ENCODE data around the gene ATP6V0B. TPM values are rescaled to one million over a fixed set of nuclear protein-coding genes. Genes with fewer than 3 reads are reported as not detected.

The ATP6V0B gene
- polyA plus RNA-seq, 4 donors, result 104 to 245 (median 161) TPM

DNA sequence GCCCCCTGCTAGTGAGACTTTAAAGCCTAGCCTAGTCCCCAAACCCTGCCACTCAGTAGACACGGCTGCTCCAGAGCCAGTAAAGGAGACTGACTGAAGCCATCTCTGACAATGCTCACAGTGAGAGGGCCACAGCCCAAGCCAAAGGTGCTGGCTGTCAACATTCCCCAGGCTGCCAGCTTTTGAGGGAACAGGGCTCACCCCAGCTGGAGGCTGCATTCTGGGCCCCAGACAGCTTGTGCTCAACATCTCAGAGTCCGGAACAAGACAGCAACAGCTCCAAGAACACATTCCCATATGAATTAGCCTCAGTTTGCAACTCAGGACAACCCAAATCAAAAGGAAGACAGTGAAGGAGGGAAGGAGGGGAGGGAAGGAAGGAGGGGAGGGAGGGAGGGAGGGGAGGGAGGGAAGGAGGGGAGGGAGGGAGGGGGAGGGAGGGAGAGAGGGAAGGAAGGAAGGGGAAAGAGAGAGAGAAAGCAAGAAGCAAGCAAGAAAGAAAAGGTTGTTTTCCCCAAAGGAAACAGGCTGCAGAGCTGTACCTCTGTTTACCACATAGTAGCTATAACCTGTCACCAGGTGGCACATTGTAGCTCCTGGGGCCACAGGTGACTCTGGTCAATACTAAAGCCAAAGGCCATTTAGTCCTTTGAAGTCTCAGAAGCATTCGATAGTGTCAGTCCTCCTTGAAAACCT is 35.7 kb upstream of the ATP6V0B start:
- DNase-seq, result no peak
- H3K27ac ChIP-seq (ENCODE audit: low read depth in 1 of 3, low read length in 2 of 3), result no peak overlapping the region
- H3K9me3 ChIP-seq (ENCODE audit: control insufficient read depth in 2 of 2, insufficient read depth in 1 of 2, low read depth in 1 of 2, low read length in 1 of 2), result no peaks in the 10 kb centered on the region
- peaks cover 0 to 8% (median under 1%) of the 10 kb centered on the region in 3 donors for H3K27me3 ChIP-seq (ENCODE audit: control insufficient read depth in 3 of 3, insufficient read depth in 3 of 3, low read length in 3 of 3)
- H3K4me1 ChIP-seq (ENCODE audit: control insufficient read depth in 3 of 3, insufficient read depth in 2 of 3, low read depth in 1 of 3, low read length in 2 of 3), result peaks cover 0 to 23% (median 2%) of the 10 kb centered on the region in 3 donors
- H3K36me3 ChIP-seq (ENCODE audit: control insufficient read depth in 3 of 3, insufficient read depth in 2 of 3, low read depth in 1 of 3, low read length in 3 of 3), result peaks cover 0 to 5% (median 2%) of the 10 kb centered on the region in 3 donors
- H3K4me3 ChIP-seq (ENCODE audit: low read depth in 1 of 3, low read length in 3 of 3), result no peak overlapping the region
- WGBS, 3 donors, result 79 to 93% (median 90%) methylated on average over 3 of the region's 3 CpGs
- no peak for FAIRE-seq

DNA sequence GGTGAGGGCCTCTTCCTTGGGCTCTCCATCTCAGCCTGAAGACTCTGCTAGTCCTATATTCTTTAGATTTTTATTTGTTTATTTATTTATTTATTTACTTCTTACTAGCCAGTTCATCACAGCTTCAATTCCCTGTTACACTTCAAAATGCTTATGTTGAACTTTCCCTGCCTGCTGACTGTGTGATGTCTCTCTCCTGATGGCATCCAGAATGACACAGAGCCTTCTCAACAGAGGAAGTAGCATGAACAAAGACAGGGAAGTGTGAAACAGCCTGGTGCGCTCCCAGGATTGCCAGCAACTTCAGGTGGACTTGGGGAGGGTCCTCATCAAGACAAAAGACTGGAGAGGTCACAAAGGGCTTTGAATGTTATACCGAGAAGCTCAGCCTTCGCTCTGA is 32.3 kb upstream of the ATP6V0B start:
- 89 to 97% (median 97%) methylated on average over 3 of the region's 3 CpGs for WGBS, 3 donors
- FAIRE-seq, result no peak

DNA sequence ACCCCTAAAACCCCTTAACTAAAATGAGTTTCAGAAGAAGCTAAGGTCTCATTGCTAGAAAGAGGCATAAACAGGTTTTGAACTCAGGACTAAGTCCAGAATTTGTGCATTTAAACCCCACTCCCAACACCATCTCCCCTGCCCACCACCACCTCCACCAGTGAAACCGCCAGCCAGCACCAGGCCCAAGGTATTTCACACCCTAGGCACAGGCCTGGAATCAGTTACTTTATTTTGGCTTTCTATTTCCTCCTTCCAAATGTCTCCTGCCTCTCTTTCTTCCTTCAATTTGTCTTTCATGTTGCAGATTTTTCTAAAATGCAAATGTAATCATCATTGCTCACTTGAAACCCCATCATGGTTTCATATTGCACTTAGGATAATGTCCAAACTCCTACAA is 29.9 kb upstream of the ATP6V0B start:
- FAIRE-seq (no peak), DNase-seq (no peak)

More for the DNA sequence above, 32.3 kb upstream of the ATP6V0B start:
- Histone ChIP-seq H3K9me3 (ENCODE audit: control insufficient read depth in 2 of 2, insufficient read depth in 1 of 2, low read depth in 1 of 2, low read length in 1 of 2) (no peaks in the 10 kb centered on the region), H3K27ac (ENCODE audit: low read depth in 1 of 3, low read length in 2 of 3) (no peak overlapping the region), H3K27me3 (ENCODE audit: control insufficient read depth in 3 of 3, insufficient read depth in 3 of 3, low read length in 3 of 3) (no peaks in the 10 kb centered on the region), H3K36me3 (ENCODE audit: control insufficient read depth in 3 of 3, insufficient read depth in 2 of 3, low read depth in 1 of 3, low read length in 3 of 3) (peaks cover 0 to 2% (median 2%) of the 10 kb centered on the region in 3 donors), H3K4me3 (ENCODE audit: low read depth in 1 of 3, low read length in 3 of 3) (no peak overlapping the region), H3K4me1 (ENCODE audit: control insufficient read depth in 3 of 3, insufficient read depth in 2 of 3, low read depth in 1 of 3, low read length in 2 of 3) (peaks cover 0 to 5% (median 2%) of the 10 kb centered on the region in 3 donors)
- no peak for DNase-seq

DNA sequence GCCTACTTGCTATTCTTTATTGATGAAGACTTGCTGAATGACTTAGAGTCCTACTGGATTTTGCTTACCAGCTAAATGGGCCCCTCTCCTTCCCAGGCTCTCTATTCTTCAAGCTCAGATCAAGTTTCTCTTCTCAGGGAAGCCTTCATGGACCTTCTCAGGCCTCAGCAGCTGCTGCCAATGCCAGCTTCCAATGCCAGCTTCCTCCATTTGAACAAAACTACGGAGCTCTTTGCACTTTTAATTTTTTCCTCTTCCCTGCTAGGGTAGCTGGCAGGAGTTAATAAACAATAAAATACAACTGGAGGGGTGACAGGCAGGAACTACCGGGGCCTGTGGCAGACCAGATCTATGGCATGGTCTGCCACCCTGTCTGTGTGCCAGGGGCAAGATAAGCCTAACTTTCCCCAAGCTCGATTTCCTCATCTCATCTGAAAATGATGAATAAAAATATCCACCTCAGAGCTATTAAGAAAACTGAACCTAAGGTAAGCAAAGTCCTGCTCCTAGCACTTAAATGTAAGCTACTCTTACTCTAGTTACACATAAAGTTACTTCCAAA is 29.0 kb upstream of the ATP6V0B start:
- H3K4me3 ChIP-seq (ENCODE audit: low read depth in 1 of 3, low read length in 3 of 3), result peak overlapping the region in 2 of 3 donors; percentile 81
- WGBS, 3 donors, result 0 to 7% (median 3%) methylated on average over 3 of the region's 3 CpGs

More for the DNA sequence above, 29.9 kb upstream of the ATP6V0B start:
- Histone ChIP-seq H3K36me3 (ENCODE audit: control insufficient read depth in 3 of 3, insufficient read depth in 2 of 3, low read depth in 1 of 3, low read length in 3 of 3) (peaks cover 0 to 11% (median 2%) of the 10 kb centered on the region in 3 donors), H3K4me1 (ENCODE audit: control insufficient read depth in 3 of 3, insufficient read depth in 2 of 3, low read depth in 1 of 3, low read length in 2 of 3) (peaks cover 0 to 19% (median 4%) of the 10 kb centered on the region in 3 donors), H3K4me3 (ENCODE audit: low read depth in 1 of 3, low read length in 3 of 3) (no peak overlapping the region), H3K27ac (ENCODE audit: low read depth in 1 of 3, low read length in 2 of 3) (no peak overlapping the region), H3K27me3 (ENCODE audit: control insufficient read depth in 3 of 3, insufficient read depth in 3 of 3, low read length in 3 of 3) (no peaks in the 10 kb centered on the region), H3K9me3 (ENCODE audit: control insufficient read depth in 2 of 2, insufficient read depth in 1 of 2, low read depth in 1 of 2, low read length in 1 of 2) (no peaks in the 10 kb centered on the region)
- 87 to 100% (median 96%) methylated on average over 1 of the region's 1 CpG for WGBS, 3 donors

DNA sequence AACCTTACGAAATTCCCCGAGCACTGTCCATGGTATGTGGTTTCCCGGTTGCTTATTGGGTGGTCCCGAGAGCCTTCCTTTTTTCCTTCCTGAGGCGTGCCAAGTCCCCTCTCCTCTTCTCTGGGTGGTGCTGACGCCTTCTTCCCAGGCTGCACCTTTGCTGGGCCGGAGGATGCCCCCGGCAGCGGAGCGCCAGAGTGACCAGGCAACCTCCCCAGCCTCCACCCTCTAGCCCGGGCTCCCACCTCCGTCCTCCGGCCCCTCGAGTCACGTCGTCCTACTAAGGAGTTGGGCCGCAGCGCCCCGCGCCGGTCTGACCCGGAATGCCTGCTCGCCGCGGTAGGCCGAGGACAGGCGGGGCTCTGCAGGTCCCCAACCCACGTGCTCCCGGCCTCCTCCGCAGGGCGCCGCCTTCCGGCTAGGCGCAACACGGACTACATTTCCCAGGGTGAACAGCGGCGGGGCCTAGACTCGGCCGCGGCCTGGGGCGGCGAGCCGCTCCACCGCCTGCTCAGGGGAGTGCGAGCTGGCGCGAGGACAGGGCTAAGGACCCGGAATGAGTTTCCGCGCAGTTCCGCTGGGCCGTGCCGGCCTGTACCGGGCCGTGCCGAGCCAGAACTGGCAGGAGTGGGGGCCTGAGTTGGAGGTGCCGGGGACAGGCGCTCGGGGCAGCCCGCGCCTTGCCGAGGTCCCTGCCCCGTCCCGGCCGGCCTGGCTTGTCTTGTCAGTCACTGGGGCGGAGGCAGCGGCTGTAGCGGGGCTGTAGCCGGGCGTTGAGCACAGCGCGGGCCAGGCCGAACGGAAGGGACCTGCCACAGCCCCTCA is 28.3 kb upstream of the ATP6V0B start, which contains the start of gene IPO13:
Gene IPO13, plus strand, starts transcription at position 715 of the 825 bp plus-strand sequence. CDS start 651 bp downstream, outside the sequence.
- Histone ChIP-seq H3K27ac (ENCODE audit: low read depth in 1 of 3, low read length in 2 of 3) (peak within 1 kb of the TSS; percentile 73 to 99 (median 86)), H3K36me3 (ENCODE audit: control insufficient read depth in 3 of 3, insufficient read depth in 2 of 3, low read depth in 1 of 3, low read length in 3 of 3) (peaks cover 0 to 17% (median 2%) of the 10 kb centered on the region in 3 donors), H3K9me3 (ENCODE audit: control insufficient read depth in 2 of 2, insufficient read depth in 1 of 2, low read depth in 1 of 2, low read length in 1 of 2) (no peaks in the 10 kb centered on the region), H3K4me1 (ENCODE audit: control insufficient read depth in 3 of 3, insufficient read depth in 2 of 3, low read depth in 1 of 3, low read length in 2 of 3) (peaks cover 0 to 19% (median 4%) of the 10 kb centered on the region in 3 donors), H3K27me3 (ENCODE audit: control insufficient read depth in 3 of 3, insufficient read depth in 3 of 3, low read length in 3 of 3) (no peaks in the 10 kb centered on the region), H3K4me3 (ENCODE audit: low read depth in 1 of 3, low read length in 3 of 3) (peak within 1 kb of the TSS; percentile 55 to 81 (median 81))
- DNase-seq (peak; percentile 95 to 99), FAIRE-seq (no peak)
- WGBS, 3 donors, result 0 to 1% (median 1%) methylated on average over 50 to 74 of the region's 74 CpGs

More for the DNA sequence above, 29.0 kb upstream of the ATP6V0B start:
- DNase-seq (no peak), FAIRE-seq (no peak)
- Histone ChIP-seq H3K4me1 (ENCODE audit: control insufficient read depth in 3 of 3, insufficient read depth in 2 of 3, low read depth in 1 of 3, low read length in 2 of 3) (peaks cover 0 to 19% (median 4%) of the 10 kb centered on the region in 3 donors), H3K27ac (ENCODE audit: low read depth in 1 of 3, low read length in 2 of 3) (peak overlapping the region in 2 of 3 donors; percentile 29 to 99), H3K27me3 (ENCODE audit: control insufficient read depth in 3 of 3, insufficient read depth in 3 of 3, low read length in 3 of 3) (no peaks in the 10 kb centered on the region), H3K36me3 (ENCODE audit: control insufficient read depth in 3 of 3, insufficient read depth in 2 of 3, low read depth in 1 of 3, low read length in 3 of 3) (peaks cover 0 to 13% (median 2%) of the 10 kb centered on the region in 3 donors), H3K9me3 (ENCODE audit: control insufficient read depth in 2 of 2, insufficient read depth in 1 of 2, low read depth in 1 of 2, low read length in 1 of 2) (no peaks in the 10 kb centered on the region)

DNA sequence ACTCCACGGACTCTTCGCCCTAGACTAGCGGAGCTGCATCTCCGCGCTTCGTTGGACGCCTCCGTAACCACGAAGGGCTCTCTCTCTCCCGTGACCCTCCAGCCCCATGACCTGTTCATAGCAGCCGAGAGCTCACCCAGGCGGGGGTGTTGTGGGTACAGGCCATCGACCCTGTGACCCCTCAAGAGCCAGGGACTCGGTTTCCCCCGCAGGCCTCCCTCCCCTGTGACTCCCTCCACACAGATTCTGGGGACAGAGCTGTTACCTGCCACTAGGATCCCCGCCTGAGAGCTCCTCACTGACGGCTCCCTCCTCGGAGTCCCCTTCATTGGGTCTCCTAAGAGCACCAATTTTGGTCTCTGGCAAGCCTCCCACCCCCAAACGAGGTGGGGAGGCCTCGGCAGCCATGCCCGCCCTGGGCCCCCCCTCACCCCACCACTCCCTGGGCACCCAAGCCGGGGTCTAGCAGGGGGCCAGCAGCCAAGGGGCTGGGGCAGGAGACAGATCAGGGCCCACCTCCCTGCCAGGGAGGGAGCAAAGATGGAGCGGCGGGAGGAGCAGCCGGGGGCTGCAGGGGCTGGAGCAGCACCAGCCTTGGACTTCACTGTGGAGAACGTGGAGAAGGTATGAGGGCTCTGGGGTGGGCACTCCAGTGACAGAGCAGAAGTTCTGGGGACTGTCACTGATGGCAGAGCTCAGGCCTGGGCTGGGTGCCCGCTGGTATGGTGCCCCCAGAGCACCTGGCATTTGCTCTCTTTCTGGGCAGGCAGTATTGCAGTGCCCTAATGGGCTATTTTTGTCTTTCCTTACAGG is 27.5 kb upstream of the ATP6V0B start:
- peak overlapping the region; percentile 73 to 99 (median 86) for H3K27ac ChIP-seq (ENCODE audit: low read depth in 1 of 3, low read length in 2 of 3)
- H3K4me1 ChIP-seq (ENCODE audit: control insufficient read depth in 3 of 3, insufficient read depth in 2 of 3, low read depth in 1 of 3, low read length in 2 of 3), result peaks cover 0 to 19% (median 4%) of the 10 kb centered on the region in 3 donors
- DNase-seq (no peak), FAIRE-seq (no peak)
- 2 to 6% (median 5%) methylated on average over 25 to 27 of the region's 27 CpGs for WGBS, 3 donors
- no peaks in the 10 kb centered on the region for H3K9me3 ChIP-seq (ENCODE audit: control insufficient read depth in 2 of 2, insufficient read depth in 1 of 2, low read depth in 1 of 2, low read length in 1 of 2)
- peak overlapping the region; percentile 55 to 81 (median 81) for H3K4me3 ChIP-seq (ENCODE audit: low read depth in 1 of 3, low read length in 3 of 3)
- no peaks in the 10 kb centered on the region for H3K27me3 ChIP-seq (ENCODE audit: control insufficient read depth in 3 of 3, insufficient read depth in 3 of 3, low read length in 3 of 3)
- peaks cover 0 to 17% (median 2%) of the 10 kb centered on the region in 3 donors for H3K36me3 ChIP-seq (ENCODE audit: control insufficient read depth in 3 of 3, insufficient read depth in 2 of 3, low read depth in 1 of 3, low read length in 3 of 3)

DNA sequence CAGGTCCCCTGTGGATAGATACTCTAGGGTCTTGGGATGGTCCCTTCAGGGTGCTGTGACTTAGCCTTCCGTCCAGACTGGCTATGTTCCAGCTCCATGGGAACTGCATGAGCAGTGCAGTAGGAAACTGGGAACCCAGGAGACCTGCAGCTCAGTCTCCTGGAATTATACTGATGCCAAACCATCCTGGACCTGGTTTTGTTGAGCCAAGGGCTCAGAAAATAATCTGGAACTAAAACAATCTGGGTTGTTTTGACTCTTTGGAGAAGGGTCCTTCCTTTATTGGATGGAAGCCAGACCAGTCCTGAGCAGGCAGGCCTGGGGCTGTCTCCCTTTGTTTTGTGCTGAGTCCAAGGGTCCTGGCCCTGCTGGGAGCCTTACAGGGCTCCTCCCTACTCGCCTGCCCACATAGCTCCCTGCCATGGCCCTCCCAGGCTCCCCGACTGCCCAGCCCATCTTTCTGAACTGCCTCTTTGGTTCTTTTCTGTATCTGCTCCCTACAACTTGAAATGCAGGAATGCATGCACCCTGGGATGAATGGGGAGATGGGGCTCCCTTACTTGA is 26.8 kb upstream of the ATP6V0B start:
- peak overlapping the region in 2 of 3 donors; percentile 81 for H3K4me3 ChIP-seq (ENCODE audit: low read depth in 1 of 3, low read length in 3 of 3)
- FAIRE-seq (no peak), DNase-seq (peak; percentile 22 to 24)
- H3K27ac ChIP-seq (ENCODE audit: low read depth in 1 of 3, low read length in 2 of 3), result no peak overlapping the region
- peaks cover 0 to 19% (median 4%) of the 10 kb centered on the region in 3 donors for H3K4me1 ChIP-seq (ENCODE audit: control insufficient read depth in 3 of 3, insufficient read depth in 2 of 3, low read depth in 1 of 3, low read length in 2 of 3)
- no peaks in the 10 kb centered on the region for H3K9me3 ChIP-seq (ENCODE audit: control insufficient read depth in 2 of 2, insufficient read depth in 1 of 2, low read depth in 1 of 2, low read length in 1 of 2)
- H3K27me3 ChIP-seq (ENCODE audit: control insufficient read depth in 3 of 3, insufficient read depth in 3 of 3, low read length in 3 of 3), result no peaks in the 10 kb centered on the region
- 12 to 30% (median 21%) methylated on average over 3 of the region's 3 CpGs for WGBS, 3 donors
- H3K36me3 ChIP-seq (ENCODE audit: control insufficient read depth in 3 of 3, insufficient read depth in 2 of 3, low read depth in 1 of 3, low read length in 3 of 3), result peaks cover 0 to 20% (median 2%) of the 10 kb centered on the region in 3 donors
